Measurements from ENCODE around the gene APOBEC3B. TPM values are rescaled to one million over a fixed set of nuclear protein-coding genes. Genes with fewer than 3 reads are reported as not detected.

APOBEC3B gene
- total RNA-seq, 1 donor from 2014 or later: 12.3 TPM

DNA sequence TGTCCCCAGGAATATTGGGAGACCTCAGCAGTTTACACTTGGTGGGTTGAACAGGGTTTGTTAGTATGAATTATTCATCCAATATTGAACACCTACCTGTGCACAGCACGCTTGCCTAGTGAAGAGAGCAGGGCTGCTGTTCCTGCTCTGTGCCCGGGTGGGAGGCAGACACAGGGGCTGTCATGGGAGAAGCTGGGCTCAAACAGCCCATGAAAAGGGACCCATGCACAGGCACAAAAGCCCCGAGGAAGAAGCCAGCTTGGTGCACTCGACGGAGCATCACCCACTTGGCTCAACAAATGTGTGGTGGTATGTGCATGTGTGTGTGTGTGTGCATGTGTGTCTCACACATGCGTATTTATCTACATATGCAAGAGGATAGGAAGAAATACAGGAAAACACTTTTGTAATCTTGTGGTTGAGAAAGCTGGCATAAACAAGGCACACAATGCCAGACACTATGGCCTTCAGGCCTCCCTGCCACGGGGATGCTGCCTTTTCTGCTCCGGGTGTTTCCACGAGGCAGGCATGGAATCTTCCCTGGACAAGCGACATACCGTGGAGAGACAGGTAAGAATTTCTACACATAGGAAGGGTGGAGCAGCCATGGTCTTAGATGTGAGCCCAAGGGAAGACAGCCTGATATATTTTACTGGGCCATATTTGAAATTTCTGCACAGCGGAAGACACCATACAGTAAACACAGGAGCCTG is 29.7 kb upstream of the APOBEC3B start:
- DNase-seq (ENCODE audit: low read depth, low spot score): no peak
- Mint-ChIP-seq H3K36me3 (ENCODE audit: low read depth) (no peaks in the 10 kb centered on the region), H3K4me3 (no peak overlapping the region), H3K27ac (ENCODE audit: unreplicated experiment) (no peak overlapping the region), H3K27me3 (ENCODE audit: low read depth) (peaks cover 7% of the 10 kb centered on the region), H3K4me1 (no peaks in the 10 kb centered on the region), H3K9me3 (no peaks in the 10 kb centered on the region)
- TF ChIP-seq, protein P1, sequence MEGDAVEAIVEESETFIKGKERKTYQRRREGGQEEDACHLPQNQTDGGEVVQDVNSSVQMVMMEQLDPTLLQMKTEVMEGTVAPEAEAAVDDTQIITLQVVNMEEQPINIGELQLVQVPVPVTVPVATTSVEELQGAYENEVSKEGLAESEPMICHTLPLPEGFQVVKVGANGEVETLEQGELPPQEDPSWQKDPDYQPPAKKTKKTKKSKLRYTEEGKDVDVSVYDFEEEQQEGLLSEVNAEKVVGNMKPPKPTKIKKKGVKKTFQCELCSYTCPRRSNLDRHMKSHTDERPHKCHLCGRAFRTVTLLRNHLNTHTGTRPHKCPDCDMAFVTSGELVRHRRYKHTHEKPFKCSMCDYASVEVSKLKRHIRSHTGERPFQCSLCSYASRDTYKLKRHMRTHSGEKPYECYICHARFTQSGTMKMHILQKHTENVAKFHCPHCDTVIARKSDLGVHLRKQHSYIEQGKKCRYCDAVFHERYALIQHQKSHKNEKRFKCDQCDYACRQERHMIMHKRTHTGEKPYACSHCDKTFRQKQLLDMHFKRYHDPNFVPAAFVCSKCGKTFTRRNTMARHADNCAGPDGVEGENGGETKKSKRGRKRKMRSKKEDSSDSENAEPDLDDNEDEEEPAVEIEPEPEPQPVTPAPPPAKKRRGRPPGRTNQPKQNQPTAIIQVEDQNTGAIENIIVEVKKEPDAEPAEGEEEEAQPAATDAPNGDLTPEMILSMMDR (conservative IDR thresholded peaks at IDR 0.05): no peak

DNA sequence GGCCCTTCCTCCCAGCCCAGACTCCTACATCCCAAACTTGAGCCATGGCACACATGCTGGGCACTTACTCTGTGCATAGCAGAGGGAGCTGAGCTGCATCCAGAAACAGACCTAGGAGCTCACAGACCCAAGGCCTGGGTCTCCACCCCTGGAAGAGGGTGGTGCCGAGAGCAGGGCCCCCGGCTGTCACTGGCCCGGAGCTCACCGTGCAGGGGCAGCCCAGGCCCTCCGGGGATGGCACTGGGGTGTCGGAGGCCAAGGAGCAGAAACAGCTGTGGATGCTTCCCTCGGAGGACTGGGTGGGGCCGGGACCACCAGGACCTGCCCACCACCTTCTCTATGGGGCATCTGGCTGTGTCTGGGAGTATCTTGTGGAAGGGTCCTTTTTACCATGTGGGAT is 29.1 kb upstream of the APOBEC3B start:
- no peaks in the 10 kb centered on the region for H3K9me3 Mint-ChIP-seq
- no peak overlapping the region for H3K4me3 Mint-ChIP-seq
- H3K27me3 Mint-ChIP-seq (ENCODE audit: low read depth): peaks cover 3% of the 10 kb centered on the region
- H3K4me1 Mint-ChIP-seq: no peaks in the 10 kb centered on the region
- H3K36me3 Mint-ChIP-seq (ENCODE audit: low read depth): no peaks in the 10 kb centered on the region
- no peak overlapping the region for H3K27ac Mint-ChIP-seq (ENCODE audit: unreplicated experiment)
- TF ChIP-seq, protein P1 (conservative IDR thresholded peaks at IDR 0.05): no peak
- DNase-seq (ENCODE audit: low read depth, low spot score): no peak

DNA sequence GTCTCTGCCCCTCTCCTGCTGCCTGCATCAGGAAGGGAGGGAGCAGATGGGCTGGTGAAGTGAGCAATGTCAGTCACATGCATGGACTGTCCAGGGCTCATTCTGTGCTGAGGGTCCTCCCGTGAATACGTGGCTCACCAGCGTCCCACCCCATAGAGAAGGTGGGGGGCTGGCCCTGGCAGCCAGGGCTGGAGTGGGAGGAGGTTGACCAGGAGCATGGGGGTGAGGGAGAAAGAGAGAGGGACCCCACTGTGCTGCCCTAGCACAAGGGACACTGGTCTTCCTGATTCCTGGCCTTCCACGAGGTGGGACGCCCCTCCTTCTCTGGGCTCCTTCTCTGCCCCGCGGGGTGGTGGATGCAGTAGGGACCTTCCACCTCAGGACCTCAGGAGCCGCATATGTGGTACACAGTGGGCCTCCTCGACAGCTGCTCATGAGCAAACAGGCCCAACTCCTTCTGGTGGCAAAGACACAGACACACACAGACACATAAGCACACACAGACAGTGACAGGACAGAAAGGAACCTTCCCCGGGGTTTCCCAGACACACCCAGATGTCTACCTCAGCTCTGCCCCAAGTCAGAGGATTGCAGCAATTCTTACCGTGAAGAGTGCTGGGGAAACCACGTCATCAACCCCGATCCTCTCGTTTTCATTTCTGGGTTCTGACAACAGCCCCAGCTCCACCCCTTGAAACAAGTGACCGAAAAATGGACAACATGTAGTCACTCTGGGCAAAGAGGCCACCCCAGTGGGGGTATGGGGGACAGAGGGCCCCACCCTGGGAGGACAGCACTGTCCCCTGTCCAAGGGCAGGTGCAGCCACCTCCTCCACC is 28.4 kb upstream of the APOBEC3B start:
- H3K9me3 Mint-ChIP-seq: no peaks in the 10 kb centered on the region
- no peak for DNase-seq (ENCODE audit: low read depth, low spot score)
- no peaks in the 10 kb centered on the region for H3K4me1 Mint-ChIP-seq
- no peaks in the 10 kb centered on the region for H3K36me3 Mint-ChIP-seq (ENCODE audit: low read depth)
- H3K27me3 Mint-ChIP-seq (ENCODE audit: low read depth): peaks cover 2% of the 10 kb centered on the region
- H3K27ac Mint-ChIP-seq (ENCODE audit: unreplicated experiment): no peak overlapping the region
- TF ChIP-seq, protein P1 (conservative IDR thresholded peaks at IDR 0.05): no peak
- no peak overlapping the region for H3K4me3 Mint-ChIP-seq

DNA sequence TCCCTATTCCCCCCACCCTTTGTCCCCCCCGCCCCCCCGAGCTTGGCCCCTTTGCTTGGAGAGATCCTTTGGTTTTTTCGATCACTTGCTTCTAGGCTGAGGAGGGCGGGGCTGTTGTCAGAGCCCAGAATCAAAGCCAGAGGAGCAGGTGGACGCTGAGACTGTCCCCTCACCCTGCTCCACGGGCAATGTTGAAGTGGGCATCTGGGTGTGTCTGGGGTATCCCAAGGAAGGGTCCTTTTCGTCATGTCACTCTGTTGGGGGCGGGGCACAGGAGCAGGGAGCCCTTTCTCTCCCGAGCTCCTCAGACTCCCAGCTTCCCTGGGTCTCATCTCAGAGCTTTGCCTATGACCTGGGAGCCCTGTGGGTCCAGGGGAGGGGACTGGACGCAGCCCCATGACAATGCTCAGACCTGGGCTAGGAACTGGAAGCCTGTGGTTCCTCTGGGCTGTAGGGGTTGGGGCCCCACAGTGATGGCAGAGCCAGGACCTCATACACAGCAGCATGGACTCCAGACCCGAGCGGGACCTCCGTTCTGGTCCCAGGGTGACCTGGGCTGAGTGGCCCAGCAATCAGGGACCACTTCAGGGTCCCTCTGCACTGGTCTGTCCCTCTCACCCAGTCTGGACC is 27.6 kb upstream of the APOBEC3B start:
- H3K27me3 Mint-ChIP-seq (ENCODE audit: low read depth): peaks cover 2% of the 10 kb centered on the region
- no peaks in the 10 kb centered on the region for H3K36me3 Mint-ChIP-seq (ENCODE audit: low read depth)
- H3K4me3 Mint-ChIP-seq: no peak overlapping the region
- H3K27ac Mint-ChIP-seq (ENCODE audit: unreplicated experiment): no peak overlapping the region
- TF ChIP-seq, protein P1 (conservative IDR thresholded peaks at IDR 0.05): no peak
- H3K9me3 Mint-ChIP-seq: no peaks in the 10 kb centered on the region
- DNase-seq (ENCODE audit: low read depth, low spot score): no peak
- no peaks in the 10 kb centered on the region for H3K4me1 Mint-ChIP-seq

DNA sequence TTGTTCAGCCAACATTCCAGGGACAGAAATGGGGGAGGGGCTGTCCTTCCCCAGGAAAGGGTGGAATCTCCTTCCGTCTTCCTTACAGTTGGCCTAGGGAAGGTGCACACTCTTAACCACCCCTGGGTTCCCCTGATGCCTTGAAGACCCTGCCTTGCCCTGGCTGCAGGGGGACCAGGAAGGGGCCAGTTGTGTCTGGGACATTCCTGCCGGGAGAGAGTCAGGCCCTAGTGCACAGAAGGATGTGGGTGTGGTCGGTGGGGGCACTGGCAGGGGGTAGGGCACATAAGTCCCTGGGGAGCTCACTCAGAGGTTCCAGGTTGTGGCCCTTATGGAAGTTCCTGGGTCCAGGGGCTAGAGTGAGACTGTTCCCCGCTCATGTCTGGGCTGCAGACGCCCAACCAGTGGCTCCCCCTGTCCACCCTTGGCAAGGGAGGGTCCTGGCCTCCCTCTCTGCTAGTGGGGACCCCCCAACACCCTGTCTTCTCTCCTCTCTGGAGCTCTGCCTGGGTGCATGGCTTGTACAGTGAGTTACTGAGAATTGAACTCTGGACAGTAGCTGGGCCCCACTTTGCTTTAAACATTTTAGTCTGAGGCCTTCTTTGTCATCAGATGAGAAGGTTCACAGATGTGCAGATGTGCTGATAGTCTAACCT is 26.8 kb upstream of the APOBEC3B start:
- Mint-ChIP-seq H3K4me3 (no peak overlapping the region), H3K27me3 (ENCODE audit: low read depth) (peaks cover 2% of the 10 kb centered on the region), H3K27ac (ENCODE audit: unreplicated experiment) (no peak overlapping the region), H3K36me3 (ENCODE audit: low read depth) (no peaks in the 10 kb centered on the region), H3K4me1 (no peaks in the 10 kb centered on the region), H3K9me3 (no peaks in the 10 kb centered on the region)
- no peak for DNase-seq (ENCODE audit: low read depth, low spot score)
- TF ChIP-seq, protein P1 (conservative IDR thresholded peaks at IDR 0.05): no peak
